Ovary (tissue), 9 donors: ENCODE data around the gene OR11A1. TPM values are rescaled to one million over a fixed set of nuclear protein-coding genes. Genes with fewer than 3 reads are reported as not detected.

Source experiments
- DNase-seq, 5 donors: peaks; one replicate each; pipeline ENCODE4 v3.0.0-alpha.2; 2019 to 2020
- H3K27ac ChIP-seq, 2 donors: fragments of 200-600 bp; one replicate each; pipeline versions ENCODE4 v1.5.1 to v1.8.0; 2019 to 2022
- H3K27me3 ChIP-seq: fragments of 200-600 bp; one replicate; pipeline ENCODE4 v1.8.0; 2022
- H3K36me3 ChIP-seq: fragments of 200-600 bp; sonication (generic); one replicate; pipeline ENCODE4 v1.5.1; 2019
- H3K4me1 ChIP-seq: one replicate; pipeline ENCODE4 v1.8.1; 2013; ENCODE audit warnings: mild to moderate bottlenecking, moderate library complexity; ENCODE audit not compliant: insufficient read depth
- H3K4me3 ChIP-seq: fragments of 200-600 bp; sonication (generic); one replicate; pipeline ENCODE4 v1.5.1; 2017
- H3K9me3 ChIP-seq, 2 donors: fragments of 200-600 bp in 1 of 2; sonication (generic) in 1 of 2; one replicate each; pipeline versions ENCODE4 v1.5.1 to v1.8.1; 2013 to 2019; ENCODE audit warnings: mild to moderate bottlenecking in 1 of 2, moderate library complexity in 1 of 2
- EP300 ChIP-seq: sonication (generic); formaldehyde crosslinking; IDR thresholded peaks from one replicate; pipeline ENCODE4 v1.6.1; 2017; ENCODE audit warnings: antibody characterized with exemption
- POLR2A ChIP-seq: fragments of 450-650 bp; IDR thresholded peaks from one replicate; pipeline ENCODE4 v1.6.1; 2017; ENCODE audit warnings: antibody characterized with exemption, mild to moderate bottlenecking, moderate library complexity
- WGBS, 3 donors: extraction: QIAGEN DNeasy Blood & Tissue Kit in 1 of 3; methylation state at CpG; one replicate each; pipeline versions ENCODE4 v1.1.5 to v1.1.7; 2013 to 2017; 5-methylcytosine and 5-hydroxymethylcytosine counted together
- intact Hi-C, 4 donors: fragments of 100-400 bp; cut with DNase I; formaldehyde crosslinking; loops; one replicate each; pipeline versions ENCODE4 v1.11.0 to v1.15.1; 2022 to 2023
- polyA plus RNA-seq, 2 donors: library from polyadenylated mRNA; stranded (reverse); fragments of 200-250 nt in 1 of 2; fragments of 350-450 nt in 1 of 2; fragmentation: Illumina TruSeq in 1 of 2; extraction: RNeasy Lipid Tissue Mini Kit (QIAGEN cat#74804) in 1 of 2; gene quantifications; one replicate each; pipeline ENCODE4 v1.2.3, GENCODE V29; 2013 to 2014
- total RNA-seq, 7 donors: library from RNA; depleted of rRNA in 2 of 7; stranded (reverse); fragments of >200 nt in 2 of 7; fragmentation: NEBNext Ultra II Directional in 3 of 7; extraction: Animal tissue kit (Norgen Biotek cat#: 25700) in 3 of 7; gene quantifications; one replicate each; pipeline versions ENCODE4 v1.1.0 to v1.2.4, GENCODE V29; 2016 to 2023
- TF ChIP-seq, protein P1 (sequence below), 3 donors: fragments of 450-650 bp in 2 of 3; fragments of 200-600 bp in 1 of 3; IDR thresholded peaks; one replicate each; pipeline versions ENCODE4 v1.5.1 to v1.8.0; 2016 to 2022; ENCODE audit warnings: antibody characterized with exemption in 3 of 3, mild to moderate bottlenecking in 1 of 3
- donor health status: DM: no; HTN: no; CAD: no; lungs with moderate emphysema.
- donor health status: DM: no; HTN: no; CAD: no.
- donor health status: Bipolar disorder and iron deficiency.
- donor health status: DM: yes; HTN: yes; CAD: no.
- donor health status: DM: no; HTN: no; CAD: no.
- donor health status: DM: yes; HTN: yes; CAD: no.

OR11A1 gene
- total and polyA plus RNA-seq, 9 donors = not detected

DNA sequence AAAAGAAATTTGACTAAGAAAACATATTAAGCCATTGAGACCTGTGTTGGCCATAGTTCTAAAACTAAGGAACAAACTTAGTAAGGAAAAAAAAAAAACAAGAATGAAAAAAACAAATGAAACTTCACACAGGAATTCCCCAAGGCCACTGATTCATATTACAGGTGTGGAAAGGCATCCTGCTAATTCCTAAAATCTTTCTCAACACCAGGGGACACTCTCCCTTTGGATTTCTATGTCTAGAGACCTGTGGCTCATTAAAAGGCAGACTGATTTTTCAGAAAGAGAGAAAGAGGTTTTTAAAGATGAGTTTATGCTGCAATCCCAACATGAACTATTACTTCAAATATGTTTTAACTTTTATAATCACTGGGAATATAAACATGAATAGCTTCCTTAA, 42.3 kb downstream of the OR11A1 start, which contains the start of gene OR12D1:
OR12D1 (plus strand) TSS at position 341 of the 400 bp plus-strand sequence.
- H3K9me3 ChIP-seq = no peaks in the 10 kb centered on the region
- no peak for DNase-seq
- H3K27ac ChIP-seq = no peak within 1 kb of the TSS
- no peaks in the 10 kb centered on the region for H3K4me1 ChIP-seq
- no peak within 1 kb of the TSS for H3K4me3 ChIP-seq
- no peaks in the 10 kb centered on the region for H3K36me3 ChIP-seq
- intact Hi-C loops = no loop called here
- TF ChIP-seq, protein P1, sequence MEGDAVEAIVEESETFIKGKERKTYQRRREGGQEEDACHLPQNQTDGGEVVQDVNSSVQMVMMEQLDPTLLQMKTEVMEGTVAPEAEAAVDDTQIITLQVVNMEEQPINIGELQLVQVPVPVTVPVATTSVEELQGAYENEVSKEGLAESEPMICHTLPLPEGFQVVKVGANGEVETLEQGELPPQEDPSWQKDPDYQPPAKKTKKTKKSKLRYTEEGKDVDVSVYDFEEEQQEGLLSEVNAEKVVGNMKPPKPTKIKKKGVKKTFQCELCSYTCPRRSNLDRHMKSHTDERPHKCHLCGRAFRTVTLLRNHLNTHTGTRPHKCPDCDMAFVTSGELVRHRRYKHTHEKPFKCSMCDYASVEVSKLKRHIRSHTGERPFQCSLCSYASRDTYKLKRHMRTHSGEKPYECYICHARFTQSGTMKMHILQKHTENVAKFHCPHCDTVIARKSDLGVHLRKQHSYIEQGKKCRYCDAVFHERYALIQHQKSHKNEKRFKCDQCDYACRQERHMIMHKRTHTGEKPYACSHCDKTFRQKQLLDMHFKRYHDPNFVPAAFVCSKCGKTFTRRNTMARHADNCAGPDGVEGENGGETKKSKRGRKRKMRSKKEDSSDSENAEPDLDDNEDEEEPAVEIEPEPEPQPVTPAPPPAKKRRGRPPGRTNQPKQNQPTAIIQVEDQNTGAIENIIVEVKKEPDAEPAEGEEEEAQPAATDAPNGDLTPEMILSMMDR (IDR thresholded peaks at IDR 0.05) = no peak
- TF ChIP-seq POLR2A = no peak
- no peak for TF ChIP-seq EP300
- no peaks in the 10 kb centered on the region for H3K27me3 ChIP-seq

DNA sequence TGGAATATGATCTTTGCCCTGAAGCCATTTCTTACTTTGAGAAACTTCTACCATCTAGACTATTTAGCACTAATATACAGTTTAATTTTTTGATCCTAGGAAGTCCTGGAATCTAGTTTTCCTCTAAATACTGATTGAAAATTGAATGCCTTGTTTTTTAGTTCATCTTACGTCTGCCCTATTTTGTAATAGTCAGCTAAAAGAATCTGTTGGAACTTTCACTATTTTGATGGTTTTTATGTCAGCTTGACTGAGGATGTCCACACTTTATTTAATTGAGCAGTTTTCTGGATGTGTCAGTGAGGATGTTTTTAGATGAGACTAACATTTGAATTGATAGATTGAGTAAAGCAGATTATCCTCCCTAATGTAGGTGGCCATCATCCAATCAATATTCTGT, 53.1 kb downstream of the OR11A1 start:
- no peak for DNase-seq
- Histone ChIP-seq H3K9me3 (no peaks in the 10 kb centered on the region), H3K27ac (no peak overlapping the region), H3K36me3 (no peaks in the 10 kb centered on the region), H3K4me1 (no peaks in the 10 kb centered on the region), H3K27me3 (no peaks in the 10 kb centered on the region), H3K4me3 (no peak overlapping the region)
- intact Hi-C loops = no loop called here
- WGBS, 3 donors = 33 to 84% (median 77%) methylated on average over 1 of the region's 1 CpG
- TF ChIP-seq, protein P1 (IDR thresholded peaks at IDR 0.05) = no peak
- TF ChIP-seq EP300 (no peak), POLR2A (no peak)

- H3K27me3 ChIP-seq = no peaks in the 10 kb centered on the region
- intact Hi-C loops = no loop called here
- 63 to 76% (median 72%) methylated on average over 2 of the region's 2 CpGs for WGBS, 3 donors
- TF ChIP-seq EP300 (no peak), POLR2A (no peak)
- no peak for DNase-seq
- no peaks in the 10 kb centered on the region for H3K36me3 ChIP-seq
- no peaks in the 10 kb centered on the region for H3K9me3 ChIP-seq
- no peak overlapping the region for H3K27ac ChIP-seq
- no peaks in the 10 kb centered on the region for H3K4me1 ChIP-seq
- no peak overlapping the region for H3K4me3 ChIP-seq
Measured at GRCh38 chr6:29399525-29399924, 57.3 kb downstream of the OR11A1 start.

GRCh38 chr6:29395331-29395730, 61.5 kb downstream of the OR11A1 start, which contains the start of gene OR12D2:
OR12D2 (plus strand) TSS chr6:29395631; CDS start chr6:29396700, 1,069 bp downstream.
- H3K27me3 ChIP-seq = no peaks in the 10 kb centered on the region
- no peak for DNase-seq
- no peak within 1 kb of the TSS for H3K4me3 ChIP-seq
- H3K9me3 ChIP-seq = no peaks in the 10 kb centered on the region
- no peak for TF ChIP-seq EP300
- no peak for TF ChIP-seq POLR2A
- TF ChIP-seq, protein P1 (IDR thresholded peaks at IDR 0.05) = no peak
- no peak within 1 kb of the TSS for H3K27ac ChIP-seq
- H3K4me1 ChIP-seq = no peaks in the 10 kb centered on the region
- no peaks in the 10 kb centered on the region for H3K36me3 ChIP-seq
- intact Hi-C loops = loop anchor here in 1 of 4 donors (2.0 kb wide), 1 partner anchor 61 kb away; the partner anchor contains the start of genes OR11A1 and OR2H1

DNA sequence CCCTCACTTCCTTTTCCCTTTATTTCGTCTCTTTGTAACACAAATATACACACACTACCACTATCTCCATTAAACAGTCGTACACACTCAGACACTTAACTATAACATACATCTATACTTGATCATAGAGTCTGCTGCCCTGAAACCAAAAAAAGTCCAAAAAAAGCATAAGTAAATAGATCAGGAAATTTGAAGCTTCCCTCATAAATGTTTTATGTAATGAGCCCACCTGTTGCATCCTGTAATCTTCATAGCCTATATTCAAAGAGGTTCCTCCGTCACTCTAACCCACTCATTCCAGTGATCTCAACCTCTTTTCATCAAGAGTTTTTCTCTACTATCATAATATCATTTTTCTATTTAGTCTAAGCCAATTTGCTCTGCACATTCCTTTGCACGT, 68.3 kb downstream of the OR11A1 start:
- Histone ChIP-seq H3K27ac (no peak overlapping the region), H3K4me1 (no peaks in the 10 kb centered on the region), H3K9me3 (no peaks in the 10 kb centered on the region), H3K27me3 (no peaks in the 10 kb centered on the region), H3K36me3 (no peaks in the 10 kb centered on the region), H3K4me3 (no peak overlapping the region)
- WGBS, 3 donors = 56 to 63% (median 58%) methylated on average over 4 of the region's 4 CpGs
- DNase-seq = no peak
- intact Hi-C loops = no loop called here
- TF ChIP-seq EP300 (no peak), POLR2A (no peak)
- TF ChIP-seq, protein P1 (IDR thresholded peaks at IDR 0.05) = no peak
